GM12875 (cell line): ENCODE measurements around the gene KHSRP.
"Not testable (repeated sequence)": the region's sequence is repeated elsewhere in the genome, so short reads cannot be mapped to it uniquely, and the experiment has no call there.

ENCODE experiments used
- H3K4me3 ChIP-seq: one replicate; pipeline ENCODE4 v1.5.1; 2011; ENCODE audit warnings: low read depth, low read length, control low read depth
- CTCF ChIP-seq: IDR thresholded peaks from 2 replicates; pipeline ENCODE4 v1.5.1; 2011; ENCODE audit warnings: low read depth, mild to moderate bottlenecking, control low read depth, inconsistent platforms, low read length, moderate library complexity, borderline replicate concordance; ENCODE audit not compliant: insufficient read depth

KHSRP gene

GRCh38 chr19:6412447-6413091 lies 12.0 kb downstream of the KHSRP start:
- peak; percentile 75 for TF ChIP-seq CTCF
- no peak overlapping the region for H3K4me3 ChIP-seq

- no peak for TF ChIP-seq CTCF
- no peak overlapping the region for H3K4me3 ChIP-seq
Measured at GRCh38 chr19:6412061-6412446, 12.6 kb downstream of the KHSRP start.

DNA sequence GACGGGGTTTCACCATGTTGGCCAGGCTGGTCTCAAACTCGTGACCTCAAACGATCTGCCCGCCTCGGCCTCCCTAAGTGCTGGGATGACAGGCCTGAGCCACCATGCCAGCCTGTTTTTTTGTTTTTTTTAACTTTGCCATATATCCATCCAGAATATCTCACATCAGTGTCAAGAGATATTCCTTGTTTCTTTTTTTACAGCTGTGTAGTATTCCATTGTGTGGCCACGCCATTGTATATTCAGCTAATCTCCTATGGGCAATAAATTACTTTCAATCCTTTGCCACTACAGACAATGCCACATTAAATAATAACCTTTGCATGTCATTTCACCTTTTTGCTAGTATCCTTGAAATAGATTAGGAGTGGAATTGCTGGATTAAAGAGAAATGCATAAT lies 15.3 kb downstream of the KHSRP start:
- no peak for TF ChIP-seq CTCF
- no peak overlapping the region for H3K4me3 ChIP-seq

GRCh38 chr19:6406401-6406800 lies 18.2 kb downstream of the KHSRP start:
- TF ChIP-seq CTCF = no peak
- no peak overlapping the region for H3K4me3 ChIP-seq

- no peak overlapping the region for H3K4me3 ChIP-seq
- TF ChIP-seq CTCF = no peak
Measured at GRCh38 chr19:6402837-6403608, 21.6 kb downstream of the KHSRP start.

GRCh38 chr19:6402058-6402457 lies 22.6 kb downstream of the KHSRP start:
- TF ChIP-seq CTCF = no peak
- no peak overlapping the region for H3K4me3 ChIP-seq

- H3K4me3 ChIP-seq = not testable (repeated sequence)
Measured at GRCh38 chr19:6400062-6400944, 24.3 kb downstream of the KHSRP start.
